CD4-positive, alpha-beta T cell treated with Interleukin-17A for 1 hour (primary cell): ENCODE measurements around the gene CTNNA3.

Experiments used
- DNase-seq: peaks from one replicate; pipeline ENCODE4 v3.0.0-alpha.2; 2020

The CTNNA3 gene

GRCh38 chr10:66927251-66927935 is 768.6 kb downstream of the CTNNA3 start:
- DNase-seq: no peak

DNA sequence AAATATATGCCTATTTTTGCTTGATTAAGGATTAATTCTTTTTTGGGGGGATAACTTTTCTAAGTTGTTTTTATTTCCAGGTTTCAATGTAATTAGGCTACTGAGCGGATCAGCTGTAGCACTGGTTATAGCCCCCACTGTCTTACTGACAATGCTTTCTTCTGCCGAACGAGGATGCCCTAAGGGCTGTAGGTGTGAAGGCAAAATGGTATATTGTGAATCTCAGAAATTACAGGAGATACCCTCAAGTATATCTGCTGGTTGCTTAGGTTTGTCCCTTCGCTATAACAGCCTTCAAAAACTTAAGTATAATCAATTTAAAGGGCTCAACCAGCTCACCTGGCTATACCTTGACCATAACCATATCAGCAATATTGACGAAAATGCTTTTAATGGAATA is 769.2 kb downstream of the CTNNA3 start:
- DNase-seq: no peak

DNA sequence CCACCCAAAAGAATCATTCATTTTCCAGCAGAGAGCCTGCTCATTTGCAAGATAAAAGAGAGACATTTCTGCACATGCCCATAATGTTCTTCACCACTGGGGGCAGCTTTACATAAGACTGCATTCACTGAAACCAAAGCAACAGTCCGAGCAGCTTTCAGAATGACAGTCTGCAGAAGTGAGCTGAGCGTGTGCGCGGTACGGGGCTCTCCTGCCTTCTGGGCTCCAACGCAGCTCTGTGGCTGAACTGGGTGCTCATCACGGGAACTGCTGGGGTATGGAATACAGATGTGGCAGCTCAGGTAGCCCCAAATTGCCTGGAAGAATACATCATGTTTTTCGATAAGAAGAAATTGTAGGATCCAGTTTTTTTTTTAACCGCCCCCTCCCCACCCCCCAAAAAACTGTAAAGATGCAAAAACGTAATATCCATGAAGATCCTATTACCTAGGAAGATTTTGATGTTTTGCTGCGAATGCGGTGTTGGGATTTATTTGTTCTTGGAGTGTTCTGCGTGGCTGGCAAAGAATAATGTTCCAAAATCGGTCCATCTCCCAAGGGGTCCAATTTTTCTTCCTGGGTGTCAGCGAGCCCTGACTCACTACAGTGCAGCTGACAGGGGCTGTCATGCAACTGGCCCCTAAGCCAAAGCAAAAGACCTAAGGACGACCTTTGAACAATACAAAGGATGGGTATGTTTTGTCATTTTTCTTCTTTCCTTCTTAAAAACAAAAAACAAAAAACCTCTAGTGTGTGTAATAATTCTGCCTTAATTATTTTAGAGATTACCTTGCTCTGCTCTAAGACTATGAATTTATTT is 769.9 kb downstream of the CTNNA3 start, which contains the start of gene LRRTM3:
Gene LRRTM3, plus strand, starts transcription at position 141 of the 820 bp plus-strand sequence.
- peak; percentile 16 for DNase-seq

- no peak for DNase-seq
These were observed 770.6 kb downstream of the CTNNA3 start for GRCh38 chr10:66925373-66925772.

- DNase-seq: no peak
These were observed 771.2 kb downstream of the CTNNA3 start for GRCh38 chr10:66924674-66925345.

DNA sequence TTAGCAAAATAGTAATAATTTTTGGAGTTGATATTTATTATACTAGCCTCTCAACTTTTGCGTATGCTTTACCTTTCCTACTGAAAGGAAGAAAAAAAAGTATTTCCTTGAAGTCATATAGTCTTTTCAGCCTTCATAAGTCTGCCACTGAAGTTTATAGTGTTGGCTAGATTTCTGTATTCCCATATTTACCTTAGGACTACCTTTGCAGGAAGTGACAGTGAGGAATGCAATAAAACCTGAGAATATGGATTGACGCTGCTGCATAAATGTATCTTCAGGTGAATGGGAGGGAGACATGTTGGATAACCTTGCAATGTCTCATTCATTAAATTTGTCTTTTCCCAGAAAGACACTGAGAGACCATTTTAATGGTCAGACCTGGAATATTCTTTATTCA is 776.7 kb downstream of the CTNNA3 start:
- no peak for DNase-seq

- no peak for DNase-seq
These were observed 778.9 kb downstream of the CTNNA3 start for GRCh38 chr10:66917104-66917503.

- no peak for DNase-seq
These were observed 780.0 kb downstream of the CTNNA3 start for GRCh38 chr10:66916030-66916429.

DNA sequence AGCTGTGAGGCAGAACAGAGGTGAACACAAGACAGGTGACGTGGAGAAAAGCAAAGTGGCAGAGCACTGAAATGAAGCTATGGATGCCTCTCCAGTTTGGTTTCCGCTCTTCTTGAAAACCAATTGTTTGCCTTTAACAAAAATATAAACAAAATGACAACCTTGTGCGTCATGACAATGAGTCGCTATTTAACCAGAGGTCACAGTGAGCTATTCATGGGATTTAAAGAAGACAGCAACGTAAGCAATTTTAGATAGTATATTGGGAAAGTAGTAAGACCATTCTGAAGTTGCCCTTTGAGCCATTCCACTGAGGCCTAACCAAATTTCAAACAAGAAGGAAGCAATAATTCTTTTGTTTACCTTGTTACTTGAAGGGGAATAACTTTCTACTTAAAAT is 785.3 kb downstream of the CTNNA3 start:
- DNase-seq: no peak

- DNase-seq: no peak
These were observed 803.1 kb downstream of the CTNNA3 start for GRCh38 chr10:66892871-66893270.

GRCh38 chr10:66888237-66888636 is 807.8 kb downstream of the CTNNA3 start:
- no peak for DNase-seq

GRCh38 chr10:66886848-66887247 is 809.1 kb downstream of the CTNNA3 start:
- no peak for DNase-seq

GRCh38 chr10:66882271-66882670 is 813.7 kb downstream of the CTNNA3 start:
- no peak for DNase-seq

DNA sequence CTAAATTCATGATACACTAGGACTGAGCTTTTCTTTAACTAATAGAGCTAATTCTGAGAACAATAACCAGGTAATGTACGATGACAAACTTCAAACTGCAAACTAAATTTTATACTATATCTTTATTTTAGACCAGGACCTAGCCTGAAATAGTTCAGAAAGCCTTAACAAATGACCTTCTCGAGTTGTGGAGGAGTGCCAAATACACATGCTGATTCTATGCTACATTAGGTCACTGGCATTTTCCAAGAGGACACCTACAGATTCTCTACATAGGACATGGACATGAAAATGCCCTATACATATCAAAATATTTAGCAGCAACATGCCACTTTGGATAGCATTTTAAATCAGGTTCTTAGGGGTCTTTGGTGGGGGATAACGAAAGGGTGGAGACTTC is 814.2 kb downstream of the CTNNA3 start:
- DNase-seq: no peak

DNA sequence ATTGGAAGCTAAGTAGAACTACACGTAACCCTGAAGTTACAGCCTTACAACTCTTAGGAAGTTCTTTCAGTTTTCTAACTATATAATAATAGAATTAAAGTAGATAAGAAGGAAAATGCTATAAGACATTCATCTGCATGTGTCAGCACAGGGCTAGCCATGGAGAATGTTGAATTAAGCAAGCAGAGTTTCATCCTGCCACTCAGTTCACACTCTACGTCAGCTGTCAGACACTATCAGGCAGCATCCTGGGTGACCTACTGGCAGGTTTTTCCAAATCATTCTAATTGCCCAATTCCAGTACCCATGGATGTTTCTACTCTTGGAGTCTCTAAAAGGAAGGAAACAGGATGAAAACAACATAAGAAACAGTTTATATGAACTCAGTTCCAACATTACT is 815.2 kb downstream of the CTNNA3 start:
- DNase-seq: no peak

GRCh38 chr10:66880292-66880691 is 815.7 kb downstream of the CTNNA3 start:
- no peak for DNase-seq

DNA sequence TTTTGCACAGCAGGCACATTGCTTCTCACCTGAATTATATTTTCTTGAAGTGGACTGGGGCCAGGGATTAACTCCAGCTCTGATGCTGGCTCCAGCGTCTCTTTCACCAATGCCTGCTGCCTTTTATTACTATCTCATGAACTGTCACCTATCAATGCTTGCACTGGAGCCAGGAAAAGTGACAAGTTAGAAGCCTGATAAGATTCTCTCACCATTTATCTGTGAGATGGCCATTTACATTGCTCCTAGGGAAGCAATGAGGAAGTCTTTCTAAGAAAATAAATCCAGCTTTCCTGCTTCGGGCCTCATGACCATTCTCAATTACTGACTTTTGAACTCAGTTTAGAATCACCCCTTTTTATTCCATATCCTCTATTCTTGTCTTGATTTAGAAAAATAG is 818.6 kb downstream of the CTNNA3 start:
- no peak for DNase-seq

DNA sequence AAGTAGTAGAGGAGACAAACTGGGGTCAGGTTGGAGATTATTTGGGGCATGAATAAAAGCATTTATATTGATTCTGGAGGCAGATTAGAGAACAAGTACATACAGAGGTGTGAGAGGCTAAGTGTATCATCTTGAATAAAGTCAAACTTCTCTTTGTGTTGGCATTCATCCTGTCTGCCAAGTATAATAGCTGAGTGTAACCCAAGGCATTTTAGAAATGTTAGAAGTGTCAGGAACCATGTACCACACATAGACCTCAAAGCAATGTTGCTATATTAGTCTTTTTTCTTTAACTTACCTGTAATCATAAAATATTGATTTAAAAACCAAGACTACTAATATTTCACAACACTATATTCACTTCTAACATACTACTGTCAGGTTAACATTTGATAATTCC is 826.4 kb downstream of the CTNNA3 start:
- no peak for DNase-seq

- DNase-seq: no peak
These were observed 833.2 kb downstream of the CTNNA3 start for GRCh38 chr10:66862687-66863258.

- no peak for DNase-seq
These were observed 835.5 kb downstream of the CTNNA3 start for GRCh38 chr10:66860376-66860945.

GRCh38 chr10:66852811-66853210 is 843.2 kb downstream of the CTNNA3 start:
- DNase-seq: no peak

GRCh38 chr10:66848856-66849255 is 847.1 kb downstream of the CTNNA3 start:
- DNase-seq: no peak
